Mesendoderm (in vitro differentiated cells): ENCODE data around the gene BFSP1.
A peak's percentile ranks its signal among the peaks of the same experiment; 100 is the strongest.

Experiments
- DNase-seq: peaks from one replicate; pipeline ENCODE4 v3.0.0; 2013
- H2AK5ac ChIP-seq: 2 replicates; pipeline ENCODE4 v1.6.1; 2013; ENCODE audit warnings: low read length, inconsistent platforms
- H2BK120ac ChIP-seq: 2 replicates; pipeline ENCODE4 v1.6.1; 2013; ENCODE audit warnings: low read depth, mild to moderate bottlenecking, low read length, moderate library complexity, mixed read lengths
- H2BK15ac ChIP-seq: replicated peaks from 2 replicates; pipeline ENCODE4 v1.6.1; 2013; ENCODE audit warnings: low read depth, mild to moderate bottlenecking, moderate library complexity
- H2BK5ac ChIP-seq: 2 replicates; pipeline ENCODE4 v1.6.1; 2013; ENCODE audit warnings: low read length, inconsistent platforms
- H3K18ac ChIP-seq: 2 replicates; pipeline ENCODE4 v1.6.1; 2013; ENCODE audit warnings: mild to moderate bottlenecking, low read length, mixed read lengths
- H3K23ac ChIP-seq: one replicate; pipeline ENCODE4 v1.6.1; 2013; ENCODE audit warnings: low read length
- H3K27ac ChIP-seq: 2 replicates; pipeline ENCODE4 v1.5.1; 2013; ENCODE audit warnings: low read depth, mild to moderate bottlenecking, inconsistent platforms, low read length, moderate library complexity
- H3K27me3 ChIP-seq: 2 replicates; pipeline ENCODE4 v1.6.1; 2013; ENCODE audit warnings: low read length, control low read depth, mild to moderate bottlenecking, inconsistent platforms; ENCODE audit not compliant: insufficient read depth, poor library complexity
- H3K36me3 ChIP-seq: 2 replicates; pipeline ENCODE4 v1.6.1; 2013; ENCODE audit warnings: low read length, inconsistent platforms; ENCODE audit not compliant: control insufficient read depth, insufficient read depth
- H3K4ac ChIP-seq: one replicate; pipeline ENCODE4 v1.6.1; 2013; ENCODE audit warnings: low read depth, mild to moderate bottlenecking, low read length, moderate library complexity
- H3K4me1 ChIP-seq: 2 replicates; pipeline ENCODE4 v1.6.1; 2013; ENCODE audit warnings: low read depth, low read length, inconsistent platforms; ENCODE audit not compliant: control insufficient read depth
- H3K4me2 ChIP-seq: 2 replicates; pipeline ENCODE4 v1.6.1; 2013; ENCODE audit warnings: low read length
- H3K4me3 ChIP-seq: 2 replicates; pipeline ENCODE4 v1.5.1; 2013; ENCODE audit warnings: mild to moderate bottlenecking, low read length
- H3K56ac ChIP-seq: one replicate; pipeline ENCODE4 v1.6.1; 2013; ENCODE audit warnings: low read length
- H3K79me1 ChIP-seq: 2 replicates; pipeline ENCODE4 v1.6.1; 2013; ENCODE audit warnings: low read length, inconsistent platforms
- H3K79me2 ChIP-seq: 2 replicates; pipeline ENCODE4 v1.6.1; 2013; ENCODE audit warnings: mild to moderate bottlenecking, low read length; ENCODE audit not compliant: control insufficient read depth, insufficient read depth
- H3K9ac ChIP-seq: 2 replicates; pipeline ENCODE4 v1.6.1; 2013; ENCODE audit warnings: low read length, inconsistent platforms
- H4K5ac ChIP-seq: one replicate; pipeline ENCODE4 v1.6.1; 2013; ENCODE audit warnings: low read length
- H4K8ac ChIP-seq: one replicate; pipeline ENCODE4 v1.6.1; 2013; ENCODE audit warnings: low read depth, mild to moderate bottlenecking, control low read depth, low read length, moderate library complexity
- WGBS: extraction: QIAGEN DNeasy Blood & Tissue Kit; methylation state at CpG from one replicate; pipeline ENCODE4 v1.1.7; 2013; ENCODE audit warnings: low lambda C conversion rate, missing lambda C conversion rate; ENCODE audit not compliant: insufficient coverage; ENCODE audit errors: extremely low coverage; 5-methylcytosine and 5-hydroxymethylcytosine counted together

Gene BFSP1

DNA sequence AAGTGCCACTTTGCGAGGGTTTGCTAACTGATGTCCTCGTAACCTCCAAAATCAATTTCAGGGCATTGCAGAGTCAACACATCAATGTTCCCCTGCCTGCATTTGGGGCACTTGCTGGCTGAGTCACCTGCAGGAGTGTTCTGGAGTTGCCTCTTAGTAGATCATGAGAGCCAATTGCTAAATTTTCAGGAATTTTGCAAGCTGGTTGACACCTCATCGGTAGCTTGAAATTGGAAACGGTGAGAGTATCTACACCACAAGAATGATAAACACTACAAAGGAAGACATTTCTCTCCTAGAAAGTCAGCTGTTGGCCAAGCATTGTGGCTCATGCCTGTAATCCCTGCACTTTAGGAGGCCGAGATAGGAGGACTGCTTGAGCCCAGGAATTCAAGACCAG, 10.8 kb upstream of the BFSP1 start:
- Histone ChIP-seq H3K18ac (no peak overlapping the region), H4K8ac (no peak overlapping the region), H2BK15ac (no peak overlapping the region), H3K4ac (no peak overlapping the region), H3K79me1 (no peaks in the 10 kb centered on the region), H2BK5ac (no peak overlapping the region), H3K56ac (no peak overlapping the region), H2AK5ac (no peak overlapping the region), H3K4me3 (no peak overlapping the region), H4K5ac (no peak overlapping the region), H3K4me1 (no peaks in the 10 kb centered on the region), H3K9ac (no peak overlapping the region), H3K23ac (no peak overlapping the region), H3K27me3 (no peaks in the 10 kb centered on the region), H2BK120ac (no peak overlapping the region), H3K79me2 (no peaks in the 10 kb centered on the region), H3K36me3 (no peaks in the 10 kb centered on the region), H3K27ac (no peak overlapping the region), H3K4me2 (no peak overlapping the region)
- peak; percentile 77 for DNase-seq
- WGBS: no CpG with 5 or more reads among the region's 5 CpGs

DNA sequence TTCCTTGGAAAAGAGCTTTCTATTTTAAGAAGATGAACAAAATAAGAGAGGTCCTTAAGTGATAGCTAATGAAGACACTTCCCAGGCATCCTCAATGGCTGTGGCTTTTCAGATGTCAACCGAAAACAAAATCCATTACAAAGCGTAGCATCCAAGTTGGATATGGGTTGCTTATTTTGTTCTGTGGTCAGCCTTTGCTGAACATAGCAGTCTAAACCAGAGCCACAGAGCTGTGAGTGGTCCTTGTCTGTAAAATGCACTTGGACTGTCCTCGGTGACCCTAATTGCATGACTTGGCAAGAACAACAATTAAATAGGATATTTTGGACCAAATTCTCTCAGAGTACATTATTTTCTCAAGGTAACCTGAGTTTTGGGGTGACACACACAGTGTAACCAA, 10.4 kb upstream of the BFSP1 start:
- Histone ChIP-seq H4K5ac (no peak overlapping the region), H3K79me1 (no peaks in the 10 kb centered on the region), H3K23ac (no peak overlapping the region), H3K4me2 (no peak overlapping the region), H3K56ac (no peak overlapping the region), H4K8ac (no peak overlapping the region), H3K4me1 (no peaks in the 10 kb centered on the region), H2BK120ac (no peak overlapping the region), H2BK5ac (no peak overlapping the region), H3K79me2 (no peaks in the 10 kb centered on the region), H3K27me3 (no peaks in the 10 kb centered on the region), H3K18ac (no peak overlapping the region), H3K36me3 (no peaks in the 10 kb centered on the region), H3K27ac (no peak overlapping the region), H2BK15ac (no peak overlapping the region), H3K9ac (no peak overlapping the region), H2AK5ac (no peak overlapping the region), H3K4me3 (no peak overlapping the region), H3K4ac (no peak overlapping the region)
- no CpG with 5 or more reads among the region's 3 CpGs for WGBS
- DNase-seq: no peak

DNA sequence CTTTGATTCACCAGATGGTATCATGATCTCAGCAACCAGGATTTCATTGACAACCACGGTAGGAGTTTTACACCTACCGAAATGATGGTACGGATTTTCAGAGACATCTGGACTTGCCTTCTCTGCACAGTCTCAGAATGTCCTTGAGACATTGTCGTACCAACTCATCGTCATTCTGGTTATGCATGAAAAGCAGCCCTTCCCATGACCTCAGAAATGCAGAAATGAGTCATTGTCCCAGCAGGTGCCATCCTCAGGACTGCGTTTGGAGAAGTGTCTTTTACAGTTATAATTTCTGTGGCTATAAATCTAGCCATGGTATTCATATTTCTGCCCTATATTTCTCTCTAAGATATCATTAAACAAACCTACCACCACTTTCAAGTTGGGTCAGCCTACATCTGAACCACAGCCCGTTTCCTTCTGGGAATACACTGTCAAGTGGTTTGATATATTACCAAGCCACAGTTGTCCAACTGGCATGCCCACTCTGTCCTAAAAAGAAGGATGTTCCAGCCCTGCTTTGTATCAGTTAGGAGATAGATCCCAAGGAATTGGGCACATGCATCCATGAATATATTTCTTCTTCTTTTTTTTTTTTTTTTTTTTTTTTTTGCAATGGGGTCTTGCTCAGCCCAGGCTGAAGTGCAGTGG, 7.5 kb upstream of the BFSP1 start:
- Histone ChIP-seq H4K8ac (no peak overlapping the region), H3K36me3 (no peaks in the 10 kb centered on the region), H3K56ac (no peak overlapping the region), H3K4me1 (peaks cover 1% of the 10 kb centered on the region), H3K23ac (no peak overlapping the region), H3K4me3 (no peak overlapping the region), H2AK5ac (no peak overlapping the region), H3K79me2 (no peaks in the 10 kb centered on the region), H2BK5ac (no peak overlapping the region), H3K18ac (no peak overlapping the region), H3K4me2 (no peak overlapping the region), H2BK120ac (no peak overlapping the region), H3K27ac (no peak overlapping the region), H3K4ac (no peak overlapping the region), H4K5ac (no peak overlapping the region), H3K9ac (no peak overlapping the region), H2BK15ac (no peak overlapping the region), H3K79me1 (no peaks in the 10 kb centered on the region), H3K27me3 (no peaks in the 10 kb centered on the region)
- DNase-seq: no peak
- no CpG with 5 or more reads among the region's 7 CpGs for WGBS

DNA sequence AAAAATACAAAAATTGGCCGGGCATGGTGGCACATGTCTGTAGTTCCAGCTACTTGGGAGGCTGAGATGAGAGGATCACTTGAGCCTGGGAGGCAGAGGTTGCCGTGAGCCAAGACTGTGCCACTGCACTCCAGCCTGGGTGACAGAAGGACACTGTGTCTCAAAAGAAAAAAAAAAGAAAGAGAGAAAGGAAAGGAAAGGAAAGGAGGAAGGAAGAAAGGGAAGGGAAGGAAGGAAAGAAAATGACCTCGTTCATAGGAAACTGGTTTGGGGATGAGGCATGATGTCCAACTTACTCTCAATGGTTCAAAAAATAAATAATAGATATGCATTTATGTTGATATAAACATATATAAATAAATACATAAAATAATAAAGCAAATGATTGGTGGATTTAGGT, 6.8 kb upstream of the BFSP1 start:
- DNase-seq: no peak
- H3K18ac ChIP-seq: no peak overlapping the region
- no CpG with 5 or more reads among the region's 3 CpGs for WGBS

DNA sequence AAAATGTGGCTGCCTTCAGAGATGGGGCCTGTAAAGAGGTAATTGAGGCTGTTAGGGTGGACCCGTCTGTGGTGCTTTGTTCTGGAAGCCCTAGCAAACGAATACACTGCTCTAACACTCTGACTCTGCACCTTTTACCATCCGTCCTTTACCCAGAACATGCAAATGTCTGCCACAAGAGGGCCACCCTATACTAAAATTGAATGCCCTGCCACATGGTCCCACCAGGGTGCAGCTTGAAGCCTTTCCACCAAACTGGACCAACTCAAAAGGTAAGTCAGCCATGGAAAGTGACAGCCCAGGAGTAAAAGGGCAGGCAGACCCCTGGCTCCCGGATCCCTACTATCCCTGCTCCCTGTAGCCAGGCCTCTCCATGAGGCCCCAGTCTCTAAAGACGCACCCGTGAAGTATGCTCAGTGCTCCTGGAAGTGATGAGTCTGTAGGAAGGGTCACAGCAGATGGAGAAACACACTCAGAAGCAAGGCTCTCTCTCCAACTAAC, 5.8 kb upstream of the BFSP1 start:
- Histone ChIP-seq H3K4ac (no peak overlapping the region), H3K23ac (no peak overlapping the region), H3K56ac (peak overlapping the region; percentile 46), H3K27ac (no peak overlapping the region), H2BK120ac (no peak overlapping the region), H3K4me2 (no peak overlapping the region), H3K79me1 (no peaks in the 10 kb centered on the region), H3K4me3 (no peak overlapping the region), H2AK5ac (no peak overlapping the region), H3K9ac (peak overlapping the region; percentile 19), H3K79me2 (no peaks in the 10 kb centered on the region), H3K4me1 (peaks cover 1% of the 10 kb centered on the region), H3K18ac (no peak overlapping the region), H2BK15ac (no peak overlapping the region), H4K5ac (no peak overlapping the region), H3K36me3 (no peaks in the 10 kb centered on the region), H4K8ac (no peak overlapping the region), H3K27me3 (no peaks in the 10 kb centered on the region), H2BK5ac (no peak overlapping the region)
- peak; percentile 94 for DNase-seq
- WGBS: no CpG with 5 or more reads among the region's 6 CpGs

More for the DNA sequence above, 6.8 kb upstream of the BFSP1 start:
- Histone ChIP-seq H3K79me1 (no peaks in the 10 kb centered on the region), H3K4me3 (no peak overlapping the region), H3K56ac (no peak overlapping the region), H4K5ac (no peak overlapping the region), H3K27ac (no peak overlapping the region), H3K79me2 (no peaks in the 10 kb centered on the region), H2BK5ac (no peak overlapping the region), H3K27me3 (no peaks in the 10 kb centered on the region), H3K9ac (no peak overlapping the region), H2AK5ac (no peak overlapping the region), H3K4me1 (peaks cover 1% of the 10 kb centered on the region), H2BK120ac (no peak overlapping the region), H3K36me3 (no peaks in the 10 kb centered on the region), H3K23ac (no peak overlapping the region), H3K4ac (no peak overlapping the region), H3K4me2 (no peak overlapping the region), H4K8ac (no peak overlapping the region), H2BK15ac (no peak overlapping the region)

DNA sequence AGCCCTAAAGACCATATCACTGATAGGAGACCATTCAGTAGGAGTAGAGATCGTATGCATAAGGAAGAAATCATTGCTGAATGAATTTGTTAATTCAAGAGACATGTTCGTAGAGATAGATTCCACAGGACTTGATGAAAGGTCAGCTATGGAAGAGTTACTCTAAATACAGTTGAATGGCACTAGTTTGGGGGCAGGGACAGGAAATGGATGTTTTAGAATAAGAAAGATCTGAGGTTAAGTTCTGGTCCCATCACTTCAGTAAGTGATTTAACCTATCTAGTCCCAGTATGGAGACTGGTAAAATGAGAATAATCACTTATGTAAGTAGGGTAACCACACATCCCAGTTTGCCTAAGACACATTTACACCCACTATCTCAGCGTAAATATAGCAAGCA, 2.9 kb upstream of the BFSP1 start:
- Histone ChIP-seq H3K23ac (no peak overlapping the region), H2AK5ac (no peak overlapping the region), H2BK5ac (no peak overlapping the region), H2BK120ac (no peak overlapping the region), H3K27ac (no peak overlapping the region), H3K36me3 (no peaks in the 10 kb centered on the region), H4K5ac (no peak overlapping the region), H3K4ac (no peak overlapping the region), H3K9ac (no peak overlapping the region), H3K56ac (no peak overlapping the region), H3K4me1 (peaks cover 1% of the 10 kb centered on the region), H2BK15ac (no peak overlapping the region), H3K4me2 (no peak overlapping the region), H3K27me3 (no peaks in the 10 kb centered on the region), H3K79me1 (no peaks in the 10 kb centered on the region), H3K18ac (no peak overlapping the region), H4K8ac (no peak overlapping the region), H3K4me3 (no peak overlapping the region), H3K79me2 (no peaks in the 10 kb centered on the region)
- WGBS: no CpG with 5 or more reads among the region's 3 CpGs
- no peak for DNase-seq
